ENCODE results near the gene MYL9. TPM values are rescaled to one million over a fixed set of nuclear protein-coding genes. Genes with fewer than 3 reads are reported as not detected.

Gene MYL9
- total and polyA plus RNA-seq, 2 donors from 2014 or later: 294 to 576 TPM

DNA sequence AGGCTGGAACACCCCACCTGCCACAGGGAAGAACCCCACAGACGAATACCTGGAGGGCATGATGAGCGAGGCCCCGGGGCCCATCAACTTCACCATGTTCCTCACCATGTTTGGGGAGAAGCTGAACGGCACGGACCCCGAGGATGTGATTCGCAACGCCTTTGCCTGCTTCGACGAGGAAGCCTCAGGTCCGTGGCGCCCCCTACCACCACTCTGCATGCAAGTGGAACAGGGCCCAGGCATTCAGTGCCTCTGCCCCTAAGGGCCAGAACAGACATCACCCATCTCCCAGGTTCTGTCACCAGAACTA lies 6.6 kb downstream of the MYL9 start:
- no peak for FAIRE-seq

DNA sequence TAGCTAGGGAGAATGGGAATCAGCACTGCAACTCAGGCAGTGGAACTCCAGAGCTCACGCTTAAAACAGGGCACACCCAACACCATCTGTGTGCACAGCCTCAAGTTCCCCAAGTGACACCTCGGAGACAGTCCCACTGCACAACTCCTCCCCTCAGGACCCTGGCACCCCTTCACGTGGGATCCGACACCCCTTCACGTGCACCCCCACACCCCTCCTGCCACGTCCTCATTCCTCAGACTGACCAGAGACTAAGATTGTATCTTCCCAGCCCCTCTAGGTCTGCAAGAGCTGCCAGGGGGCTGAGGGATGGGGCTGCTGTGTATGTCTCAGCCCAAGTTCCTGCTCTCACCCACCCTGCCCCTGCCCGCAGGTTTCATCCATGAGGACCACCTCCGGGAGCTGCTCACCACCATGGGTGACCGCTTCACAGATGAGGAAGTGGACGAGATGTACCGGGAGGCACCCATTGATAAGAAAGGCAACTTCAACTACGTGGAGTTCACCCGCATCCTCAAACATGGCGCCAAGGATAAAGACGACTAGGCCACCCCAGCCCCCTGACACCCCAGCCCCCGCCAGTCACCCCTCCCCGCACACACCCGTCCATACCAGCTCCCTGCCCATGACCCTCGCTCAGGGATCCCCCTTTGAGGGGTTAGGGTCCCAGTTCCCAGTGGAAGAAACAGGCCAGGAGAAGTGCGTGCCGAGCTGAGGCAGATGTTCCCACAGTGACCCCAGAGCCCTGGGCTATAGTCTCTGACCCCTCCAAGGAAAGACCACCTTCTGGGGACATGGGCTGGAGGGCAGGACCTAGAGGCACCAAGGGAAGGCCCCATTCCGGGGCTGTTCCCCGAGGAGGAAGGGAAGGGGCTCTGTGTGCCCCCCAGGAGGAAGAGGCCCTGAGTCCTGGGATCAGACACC lies 7.6 kb downstream of the MYL9 start:
- Histone ChIP-seq H3K9me3 (ENCODE audit: control insufficient read depth in 2 of 3, insufficient read depth in 1 of 3, low read length in 3 of 3) (no peaks in the 10 kb centered on the region), H3K9ac (ENCODE audit: low read length in 3 of 3) (no peak overlapping the region), H3K4me1 (ENCODE audit: control insufficient read depth in 2 of 3, insufficient read depth in 2 of 3, low read depth in 1 of 3, low read length in 3 of 3) (peaks cover 0 to 20% (median 9%) of the 10 kb centered on the region in 3 donors), H3K27ac (ENCODE audit: low read depth in 2 of 2, low read length in 2 of 2) (no peak overlapping the region), H3K36me3 (ENCODE audit: control insufficient read depth in 2 of 3, insufficient read depth in 3 of 3, low read length in 3 of 3) (peaks cover 0 to 3% (median 0%) of the 10 kb centered on the region in 3 donors), H3K27me3 (ENCODE audit: control insufficient read depth, insufficient read depth, low read length) (no peaks in the 10 kb centered on the region), H3K4me3 (ENCODE audit: low read length in 3 of 3) (no peak overlapping the region)
- intact Hi-C loops (cut with DNase I): no loop called here
- DNase-seq (peak in 1 of 5 donors; percentile 64), FAIRE-seq (no peak)
- TF ChIP-seq, protein P1, sequence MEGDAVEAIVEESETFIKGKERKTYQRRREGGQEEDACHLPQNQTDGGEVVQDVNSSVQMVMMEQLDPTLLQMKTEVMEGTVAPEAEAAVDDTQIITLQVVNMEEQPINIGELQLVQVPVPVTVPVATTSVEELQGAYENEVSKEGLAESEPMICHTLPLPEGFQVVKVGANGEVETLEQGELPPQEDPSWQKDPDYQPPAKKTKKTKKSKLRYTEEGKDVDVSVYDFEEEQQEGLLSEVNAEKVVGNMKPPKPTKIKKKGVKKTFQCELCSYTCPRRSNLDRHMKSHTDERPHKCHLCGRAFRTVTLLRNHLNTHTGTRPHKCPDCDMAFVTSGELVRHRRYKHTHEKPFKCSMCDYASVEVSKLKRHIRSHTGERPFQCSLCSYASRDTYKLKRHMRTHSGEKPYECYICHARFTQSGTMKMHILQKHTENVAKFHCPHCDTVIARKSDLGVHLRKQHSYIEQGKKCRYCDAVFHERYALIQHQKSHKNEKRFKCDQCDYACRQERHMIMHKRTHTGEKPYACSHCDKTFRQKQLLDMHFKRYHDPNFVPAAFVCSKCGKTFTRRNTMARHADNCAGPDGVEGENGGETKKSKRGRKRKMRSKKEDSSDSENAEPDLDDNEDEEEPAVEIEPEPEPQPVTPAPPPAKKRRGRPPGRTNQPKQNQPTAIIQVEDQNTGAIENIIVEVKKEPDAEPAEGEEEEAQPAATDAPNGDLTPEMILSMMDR (IDR thresholded peaks at IDR 0.05; ENCODE audit: borderline replicate concordance, extremely low read depth, insufficient read depth): no peak

More for the DNA sequence above, 6.6 kb downstream of the MYL9 start:
- TF ChIP-seq, protein P1 (IDR thresholded peaks at IDR 0.05; ENCODE audit: borderline replicate concordance, extremely low read depth, insufficient read depth): no peak
- H3K4me3 ChIP-seq (ENCODE audit: low read length in 3 of 3): no peak overlapping the region
- no peak overlapping the region for H3K9ac ChIP-seq (ENCODE audit: low read length in 3 of 3)
- peak in 1 of 5 donors; percentile 77 for DNase-seq
- no peaks in the 10 kb centered on the region for H3K27me3 ChIP-seq (ENCODE audit: control insufficient read depth, insufficient read depth, low read length)
- intact Hi-C loops (cut with DNase I): no loop called here
- peaks cover 0 to 29% (median 18%) of the 10 kb centered on the region in 3 donors for H3K4me1 ChIP-seq (ENCODE audit: control insufficient read depth in 2 of 3, insufficient read depth in 2 of 3, low read depth in 1 of 3, low read length in 3 of 3)
- H3K27ac ChIP-seq (ENCODE audit: low read depth in 2 of 2, low read length in 2 of 2): no peak overlapping the region
- H3K36me3 ChIP-seq (ENCODE audit: control insufficient read depth in 2 of 3, insufficient read depth in 3 of 3, low read length in 3 of 3): peaks cover 0 to 3% (median 0%) of the 10 kb centered on the region in 3 donors
- H3K9me3 ChIP-seq (ENCODE audit: control insufficient read depth in 2 of 3, insufficient read depth in 1 of 3, low read length in 3 of 3): no peaks in the 10 kb centered on the region

DNA sequence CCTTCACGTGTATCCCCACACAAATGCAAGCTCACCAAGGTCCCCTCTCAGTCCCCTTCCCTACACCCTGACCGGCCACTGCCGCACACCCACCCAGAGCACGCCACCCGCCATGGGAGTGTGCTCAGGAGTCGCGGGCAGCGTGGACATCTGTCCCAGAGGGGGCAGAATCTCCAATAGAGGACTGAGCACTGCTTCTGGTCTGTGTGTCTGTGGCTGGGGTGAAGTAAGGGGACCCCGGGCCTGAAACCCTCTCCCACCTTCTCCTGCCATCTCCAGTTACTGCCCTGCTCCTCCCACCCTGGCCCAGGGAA lies 8.3 kb downstream of the MYL9 start:
- FAIRE-seq: no peak
- no peak overlapping the region for H3K9ac ChIP-seq (ENCODE audit: low read length in 3 of 3)
- intact Hi-C loops (cut with DNase I): no loop called here

More for the DNA sequence above, 8.3 kb downstream of the MYL9 start:
- no peaks in the 10 kb centered on the region for H3K27me3 ChIP-seq (ENCODE audit: control insufficient read depth, insufficient read depth, low read length)
- TF ChIP-seq, protein P1 (IDR thresholded peaks at IDR 0.05; ENCODE audit: borderline replicate concordance, extremely low read depth, insufficient read depth): no peak
- peaks cover 0 to 3% (median 0%) of the 10 kb centered on the region in 3 donors for H3K36me3 ChIP-seq (ENCODE audit: control insufficient read depth in 2 of 3, insufficient read depth in 3 of 3, low read length in 3 of 3)
- H3K4me3 ChIP-seq (ENCODE audit: low read length in 3 of 3): no peak overlapping the region
- H3K4me1 ChIP-seq (ENCODE audit: control insufficient read depth in 2 of 3, insufficient read depth in 2 of 3, low read depth in 1 of 3, low read length in 3 of 3): peaks cover 0 to 15% (median 4%) of the 10 kb centered on the region in 3 donors
- H3K9me3 ChIP-seq (ENCODE audit: control insufficient read depth in 2 of 3, insufficient read depth in 1 of 3, low read length in 3 of 3): no peaks in the 10 kb centered on the region
- H3K27ac ChIP-seq (ENCODE audit: low read depth in 2 of 2, low read length in 2 of 2): no peak overlapping the region
- DNase-seq: peak in 1 of 5 donors; percentile 60

All from kidney (tissue), 14 donors.